Measurements from ENCODE around the gene EPHA10.

The EPHA10 gene

GRCh38 chr1:37670133-37670532 lies 94.8 kb downstream of the EPHA10 start:
- DNase-seq: no peak

GRCh38 chr1:37667023-37667671 lies 97.8 kb downstream of the EPHA10 start:
- DNase-seq: no peak

GRCh38 chr1:37666241-37666867 lies 98.6 kb downstream of the EPHA10 start:
- no peak for DNase-seq
